H9 (cell line): ENCODE data around the gene KAZN. TPM values are rescaled to one million over a fixed set of nuclear protein-coding genes. Genes with fewer than 3 reads are reported as not detected.

Source experiments
- DNase-seq: peaks from one replicate; pipeline ENCODE4 v3.0.0-alpha.2; 2017
- H2AFZ ChIP-seq: one replicate; pipeline ENCODE4 v1.6.1; 2013; ENCODE audit warnings: mild to moderate bottlenecking, low read length, control low read depth, moderate library complexity
- H2AK5ac ChIP-seq: 2 replicates; pipeline ENCODE4 v1.6.1; 2013; ENCODE audit warnings: low read length, control low read depth, mixed read lengths; ENCODE audit not compliant: insufficient read length
- H2BK120ac ChIP-seq: one replicate; pipeline ENCODE4 v1.6.1; 2013; ENCODE audit warnings: low read depth, mild to moderate bottlenecking, low read length, control low read depth, inconsistent platforms; ENCODE audit not compliant: poor library complexity, severe bottlenecking
- H2BK12ac ChIP-seq: 2 replicates; pipeline ENCODE4 v1.6.1; 2013; ENCODE audit warnings: low read length, control low read depth, mixed read lengths, low read depth; ENCODE audit not compliant: insufficient read length
- H2BK15ac ChIP-seq: 2 replicates; pipeline ENCODE4 v1.6.1; 2013; ENCODE audit warnings: low read depth, low read length, control low read depth
- H2BK20ac ChIP-seq: one replicate; pipeline ENCODE4 v1.6.1; 2013; ENCODE audit warnings: low read depth, mild to moderate bottlenecking, low read length, control low read depth, inconsistent platforms; ENCODE audit not compliant: poor library complexity, severe bottlenecking
- H2BK5ac ChIP-seq: 2 replicates; pipeline ENCODE4 v1.6.1; 2013; ENCODE audit warnings: low read length, control low read depth, mixed read lengths; ENCODE audit not compliant: insufficient read length
- H3K14ac ChIP-seq: 2 replicates; pipeline ENCODE4 v1.6.1; 2013; ENCODE audit warnings: low read length, control low read depth; ENCODE audit not compliant: insufficient read depth
- H3K18ac ChIP-seq: 2 replicates; pipeline ENCODE4 v1.6.1; 2013; ENCODE audit warnings: low read depth, mild to moderate bottlenecking, mixed read lengths, low read length, control low read depth; ENCODE audit not compliant: insufficient read length
- H3K23ac ChIP-seq: 2 replicates; pipeline ENCODE4 v1.6.1; 2013; ENCODE audit warnings: low read length, control low read depth, mixed read lengths, low read depth; ENCODE audit not compliant: insufficient read length
- H3K23me2 ChIP-seq: 2 replicates; pipeline ENCODE4 v1.6.1; 2013; ENCODE audit warnings: low read depth, mild to moderate bottlenecking, mixed read lengths, low read length, control low read depth; ENCODE audit not compliant: insufficient read length, poor library complexity, severe bottlenecking
- H3K27ac ChIP-seq: 2 replicates; pipeline ENCODE4 v1.5.1; 2013; ENCODE audit warnings: low read length, control low read depth, mixed read lengths, low read depth; ENCODE audit not compliant: insufficient read length
- H3K27me3 ChIP-seq: 2 replicates; pipeline ENCODE4 v1.6.1; 2013; ENCODE audit warnings: low read length, control low read depth, inconsistent platforms; ENCODE audit not compliant: insufficient read depth
- H3K4ac ChIP-seq: 2 replicates; pipeline ENCODE4 v1.6.1; 2013; ENCODE audit warnings: low read depth, mild to moderate bottlenecking, control low read depth, inconsistent platforms, low read length, moderate library complexity
- H3K4me1 ChIP-seq: 2 replicates; pipeline ENCODE4 v1.6.1; 2013; ENCODE audit warnings: low read length, control low read depth, inconsistent platforms; ENCODE audit not compliant: insufficient read depth
- H3K4me2 ChIP-seq: 2 replicates; pipeline ENCODE4 v1.6.1; 2013; ENCODE audit warnings: low read length, control low read depth, mixed read lengths; ENCODE audit not compliant: insufficient read length, insufficient read depth
- H3K56ac ChIP-seq: 2 replicates; pipeline ENCODE4 v1.6.1; 2013; ENCODE audit warnings: low read depth, mild to moderate bottlenecking, mixed read lengths, low read length, control low read depth; ENCODE audit not compliant: insufficient read length
- H3K79me1 ChIP-seq: 2 replicates; pipeline ENCODE4 v1.6.1; 2013; ENCODE audit warnings: low read depth, mild to moderate bottlenecking, moderate library complexity, low read length, control low read depth, inconsistent platforms; ENCODE audit not compliant: insufficient read depth, poor library complexity, severe bottlenecking
- H3K79me2 ChIP-seq: 2 replicates; pipeline ENCODE4 v1.6.1; 2013; ENCODE audit warnings: low read length, control low read depth, inconsistent platforms; ENCODE audit not compliant: insufficient read depth
- H3K9ac ChIP-seq: 2 replicates; pipeline ENCODE4 v1.6.1; 2013; ENCODE audit warnings: low read length, control low read depth, mixed read lengths; ENCODE audit not compliant: insufficient read length; ENCODE audit errors: extremely low read depth
- H3K9me3 ChIP-seq: one replicate; pipeline ENCODE4 v1.6.1; 2013; ENCODE audit warnings: low read depth, low read length, inconsistent platforms; ENCODE audit not compliant: control insufficient read depth
- H3T11ph ChIP-seq: one replicate; pipeline ENCODE4 v1.6.1; 2013; ENCODE audit warnings: mild to moderate bottlenecking, low read length, control low read depth, inconsistent platforms
- H4K20me1 ChIP-seq: one replicate; pipeline ENCODE4 v1.6.1; 2013; ENCODE audit not compliant: control insufficient read depth, insufficient read length, insufficient read depth
- H4K5ac ChIP-seq: 2 replicates; pipeline ENCODE4 v1.6.1; 2013; ENCODE audit warnings: low read depth, mild to moderate bottlenecking, mixed read lengths, low read length, control low read depth; ENCODE audit not compliant: insufficient read length
- H4K8ac ChIP-seq: replicated peaks from 2 replicates; pipeline ENCODE4 v1.6.1; 2013; ENCODE audit warnings: low read length, control low read depth, mixed read lengths, low read depth; ENCODE audit not compliant: insufficient read length
- H4K91ac ChIP-seq: 2 replicates; pipeline ENCODE4 v1.6.1; 2013; ENCODE audit warnings: low read depth, mild to moderate bottlenecking, moderate library complexity, mixed read lengths, low read length, control low read depth; ENCODE audit not compliant: insufficient read length
- H3K27ac Mint-ChIP-seq, 3 experiments: 2 replicates in 2 of 3; 3 replicates in 1 of 3; pipeline ENCODE4 v1.8.0; 2020 to 2021; ENCODE audit warnings: mixed read lengths in 3 of 3, mild to moderate bottlenecking in 1 of 3, moderate library complexity in 1 of 3
- H3K27me3 Mint-ChIP-seq: 2 replicates; pipeline ENCODE4 v1.8.0; 2021; ENCODE audit warnings: low read depth, mild to moderate bottlenecking, moderate library complexity, mixed read lengths
- H3K36me3 Mint-ChIP-seq, 3 experiments: 2 replicates in 2 of 3; 3 replicates in 1 of 3; pipeline ENCODE4 v1.8.0; 2020 to 2021; ENCODE audit warnings: low read depth in 3 of 3, mixed read lengths in 3 of 3; ENCODE audit not compliant: insufficient read depth in 1 of 3
- H3K4me1 Mint-ChIP-seq, 2 experiments: 2 replicates each; pipeline ENCODE4 v1.8.0; 2020; ENCODE audit warnings: mixed read lengths in 2 of 2
- H3K4me3 Mint-ChIP-seq, 2 experiments: 2 replicates in 1 of 2; 3 replicates in 1 of 2; pipeline ENCODE4 v1.8.0; 2020 to 2021; ENCODE audit warnings: mild to moderate bottlenecking in 2 of 2, mixed read lengths in 2 of 2, moderate library complexity in 1 of 2
- H3K9me3 Mint-ChIP-seq, 2 experiments: 2 replicates in 1 of 2; 3 replicates in 1 of 2; pipeline ENCODE4 v1.8.0; 2020; ENCODE audit warnings: mild to moderate bottlenecking in 2 of 2, mixed read lengths in 2 of 2, moderate library complexity in 1 of 2
- CTCF ChIP-seq: fragments of 200-600 bp; sonication (generic); conservative IDR thresholded peaks from 3 replicates; pipeline ENCODE4 v1.8.0; 2021; ENCODE audit warnings: antibody characterized with exemption, mild to moderate bottlenecking
- WGBS: extraction: QIAGEN DNeasy Blood & Tissue Kit; methylation state at CpG from one replicate; pipeline ENCODE4 v1.1.7; 2013; ENCODE audit warnings: missing lambda C conversion rate, low lambda C conversion rate, mixed read lengths; ENCODE audit not compliant: insufficient read length; ENCODE audit errors: extremely low coverage; 5-methylcytosine and 5-hydroxymethylcytosine counted together
- total RNA-seq: library from RNA; stranded (reverse); gene quantifications from 2 replicates; pipeline ENCODE4 v1.2.1, GENCODE V29; 2021

Gene KAZN
- total RNA-seq, 1 experiment from 2014 or later, result 7.6 TPM

GRCh38 chr1:14635421-14635820 is 36.9 kb downstream of the KAZN start:
- Histone ChIP-seq H4K20me1 (no peaks in the 10 kb centered on the region), H3K14ac (no peak overlapping the region), H3K4me2 (no peak overlapping the region), H3K4me1 (no peaks in the 10 kb centered on the region), H3K9me3 (no peaks in the 10 kb centered on the region), H3K18ac (no peak overlapping the region), H3K79me2 (no peaks in the 10 kb centered on the region), H2BK20ac (no peak overlapping the region), H2BK12ac (no peak overlapping the region), H3K79me1 (no peaks in the 10 kb centered on the region), H2AFZ (no peak overlapping the region), H2BK5ac (no peak overlapping the region), H2AK5ac (no peak overlapping the region), H3K4ac (no peak overlapping the region), H2BK15ac (no peak overlapping the region), H4K5ac (no peak overlapping the region), H4K91ac (no peak overlapping the region), H3K56ac (no peak overlapping the region), H3K27me3 (no peaks in the 10 kb centered on the region), H3K23ac (no peak overlapping the region), H2BK120ac (no peak overlapping the region), H3T11ph (no peak overlapping the region), H3K27ac (no peak overlapping the region), H4K8ac (no peak overlapping the region), H3K23me2 (no peaks in the 10 kb centered on the region), H3K9ac (no peak overlapping the region)
- no peak overlapping the region for H3K27ac Mint-ChIP-seq
- peaks cover 4 to 10% of the 10 kb centered on the region in 2 experiments; a peak in 3 of 4 replicates for H3K4me1 Mint-ChIP-seq
- DNase-seq, result no peak
- no peak for TF ChIP-seq CTCF
- H3K9me3 Mint-ChIP-seq, result no peaks in the 10 kb centered on the region
- H3K4me3 Mint-ChIP-seq, result no peak overlapping the region
- no CpG with 5 or more reads among the region's 9 CpGs for WGBS
- peaks cover 1% of the 10 kb centered on the region for H3K27me3 Mint-ChIP-seq
- no peaks in the 10 kb centered on the region for H3K36me3 Mint-ChIP-seq
